Measurements from ENCODE around the gene SERINC5. TPM values are rescaled to one million over a fixed set of nuclear protein-coding genes. Genes with fewer than 3 reads are reported as not detected.

Gene SERINC5
- total RNA-seq, 2 donors from 2014 or later, result 134 to 183 TPM

- peak; percentile 35 for DNase-seq
Measured at GRCh38 chr5:80103371-80103770, 152.5 kb downstream of the SERINC5 start.

GRCh38 chr5:80101993-80102392 is 153.9 kb downstream of the SERINC5 start:
- H3K9me3 Mint-ChIP-seq, result no peaks in the 10 kb centered on the region
- no peaks in the 10 kb centered on the region for H3K27me3 Mint-ChIP-seq (ENCODE audit: insufficient read depth)
- no peak for DNase-seq
- H3K27me3 ChIP-seq (ENCODE audit: control insufficient read depth, insufficient read depth, low read length, poor library complexity, severe bottlenecking), result no peaks in the 10 kb centered on the region
- no peak overlapping the region for H3K27ac ChIP-seq (ENCODE audit: low read depth, low read length)
- no peaks in the 10 kb centered on the region for H3K36me3 ChIP-seq (ENCODE audit: control insufficient read depth, insufficient read depth, low read length)
- no peak overlapping the region for H3K9ac ChIP-seq (ENCODE audit: extremely low read depth, low read length, poor library complexity, severe bottlenecking)
- H3K4me1 ChIP-seq (ENCODE audit: control insufficient read depth, insufficient read depth, low read length), result peaks cover 7% of the 10 kb centered on the region
- no peak overlapping the region for H3K4me3 ChIP-seq (ENCODE audit: low read length)
- no peak overlapping the region for H3K27ac Mint-ChIP-seq
- no peaks in the 10 kb centered on the region for H3K36me3 Mint-ChIP-seq (ENCODE audit: low read depth)
- no peak overlapping the region for H3K4me3 Mint-ChIP-seq
- H3K4me1 Mint-ChIP-seq, result peaks cover 34% of the 10 kb centered on the region
- no peaks in the 10 kb centered on the region for H3K9me3 ChIP-seq (ENCODE audit: control insufficient read depth, low read length)
- TF ChIP-seq CTCF (conservative IDR thresholded peaks at IDR 0.05), result no peak

More at GRCh38 chr5:80103371-80103770, 152.5 kb downstream of the SERINC5 start:
- Mint-ChIP-seq H3K36me3 (ENCODE audit: low read depth) (no peaks in the 10 kb centered on the region), H3K4me3 (no peak overlapping the region), H3K4me1 (peaks cover 23% of the 10 kb centered on the region), H3K27ac (no peak overlapping the region), H3K27me3 (ENCODE audit: insufficient read depth) (no peaks in the 10 kb centered on the region), H3K9me3 (no peaks in the 10 kb centered on the region)
- H3K9me3 ChIP-seq (ENCODE audit: control insufficient read depth, low read length), result peaks cover 9% of the 10 kb centered on the region
- WGBS, 2 experiments (ENCODE audit: insufficient coverage in 1 of 2, insufficient read length in 1 of 2), result 92 to 96% methylated on average over 3 to 6 of the region's 6 CpGs
- H3K4me1 ChIP-seq (ENCODE audit: control insufficient read depth, insufficient read depth, low read length), result no peaks in the 10 kb centered on the region
- H3K36me3 ChIP-seq (ENCODE audit: control insufficient read depth, insufficient read depth, low read length), result no peaks in the 10 kb centered on the region
- H3K9ac ChIP-seq (ENCODE audit: extremely low read depth, low read length, poor library complexity, severe bottlenecking), result no peak overlapping the region
- no peak for TF ChIP-seq CTCF (conservative IDR thresholded peaks at IDR 0.05)
- H3K4me3 ChIP-seq (ENCODE audit: low read length), result no peak overlapping the region
- no peak overlapping the region for H3K27ac ChIP-seq (ENCODE audit: low read depth, low read length)
- H3K27me3 ChIP-seq (ENCODE audit: control insufficient read depth, insufficient read depth, low read length, poor library complexity, severe bottlenecking), result no peaks in the 10 kb centered on the region

- no peak overlapping the region for H3K4me3 Mint-ChIP-seq
Measured at GRCh38 chr5:80097451-80097850, 158.4 kb downstream of the SERINC5 start.

More at GRCh38 chr5:80097451-80097850, 158.4 kb downstream of the SERINC5 start:
- H3K27me3 Mint-ChIP-seq (ENCODE audit: insufficient read depth), result no peaks in the 10 kb centered on the region
- H3K9me3 Mint-ChIP-seq, result no peaks in the 10 kb centered on the region
- H3K27ac Mint-ChIP-seq, result peak overlapping the region; percentile 86
- H3K36me3 Mint-ChIP-seq (ENCODE audit: low read depth), result no peaks in the 10 kb centered on the region
- no peak for TF ChIP-seq CTCF (conservative IDR thresholded peaks at IDR 0.05)
- H3K4me1 Mint-ChIP-seq, result peaks cover 40% of the 10 kb centered on the region
- H3K4me1 ChIP-seq (ENCODE audit: control insufficient read depth, insufficient read depth, low read length), result peaks cover 20% of the 10 kb centered on the region
- peak; percentile 68 for DNase-seq
- H3K27me3 ChIP-seq (ENCODE audit: control insufficient read depth, insufficient read depth, low read length, poor library complexity, severe bottlenecking), result no peaks in the 10 kb centered on the region
- no peak overlapping the region for H3K9ac ChIP-seq (ENCODE audit: extremely low read depth, low read length, poor library complexity, severe bottlenecking)
- H3K9me3 ChIP-seq (ENCODE audit: control insufficient read depth, low read length), result no peaks in the 10 kb centered on the region
- no peak overlapping the region for H3K4me3 ChIP-seq (ENCODE audit: low read length)
- no peak overlapping the region for H3K27ac ChIP-seq (ENCODE audit: low read depth, low read length)
- no peaks in the 10 kb centered on the region for H3K36me3 ChIP-seq (ENCODE audit: control insufficient read depth, insufficient read depth, low read length)
- 35 to 71% methylated on average over 2 to 10 of the region's 10 CpGs for WGBS, 2 experiments (ENCODE audit: insufficient coverage in 1 of 2, insufficient read length in 1 of 2)

All from endodermal cell (in vitro differentiated cells).